ENCODE data around the gene C11orf52. TPM values are rescaled to one million over a fixed set of nuclear protein-coding genes. Genes with fewer than 3 reads are reported as not detected.
A peak's percentile ranks its signal among the peaks of the same experiment; 100 is the strongest.

The C11orf52 gene
- total RNA-seq, 1 experiment from 2014 or later: 4.0 TPM

DNA sequence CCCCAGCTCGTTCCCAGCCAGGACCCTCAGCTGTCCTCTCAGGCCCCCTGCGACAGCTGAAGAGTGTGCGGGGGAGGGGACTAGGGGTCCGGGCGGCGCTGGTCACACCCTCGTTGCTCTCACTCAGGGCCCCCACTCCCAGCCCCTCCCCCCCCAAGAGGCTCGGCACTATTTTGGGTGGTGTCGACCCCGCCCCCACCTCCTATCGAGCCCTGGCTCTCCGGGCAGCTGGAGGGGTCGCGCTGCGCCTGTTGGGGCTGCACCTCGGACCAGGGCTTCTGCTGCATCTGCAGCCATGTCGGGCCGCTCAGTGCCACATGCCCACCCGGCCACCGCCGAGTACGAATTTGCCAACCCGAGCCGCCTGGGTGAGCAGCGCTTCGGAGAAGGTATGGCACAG, 6.2 kb upstream of the C11orf52 start, which contains the start of gene HSPB2:
HSPB2 (plus strand) TSS at position 200 of the 400 bp plus-strand sequence; CDS start at position 296, 96 bp downstream.
- H3K27me3 ChIP-seq (ENCODE audit: insufficient read depth, low read length): no peaks in the 10 kb centered on the region
- no peaks in the 10 kb centered on the region for H4K20me1 ChIP-seq (ENCODE audit: control insufficient read depth, insufficient read depth, insufficient read length)
- no peak within 1 kb of the TSS for H3K56ac ChIP-seq (ENCODE audit: insufficient read length, low read depth, low read length)
- H2BK5ac ChIP-seq (ENCODE audit: insufficient read length, low read length): no peak within 1 kb of the TSS
- no peak within 1 kb of the TSS for H2BK120ac ChIP-seq (ENCODE audit: low read depth, low read length, poor library complexity, severe bottlenecking)
- no peaks in the 10 kb centered on the region for H3K9me3 ChIP-seq (ENCODE audit: control insufficient read depth, low read depth, low read length)
- no peak within 1 kb of the TSS for H2AFZ ChIP-seq (ENCODE audit: low read length)
- H3K4ac ChIP-seq (ENCODE audit: low read depth, low read length): no peak within 1 kb of the TSS
- H3K4me3 Mint-ChIP-seq: no peak within 1 kb of the TSS
- H3K18ac ChIP-seq (ENCODE audit: insufficient read length, low read depth, low read length): peak within 1 kb of the TSS; percentile 65
- no peak within 1 kb of the TSS for H2BK12ac ChIP-seq (ENCODE audit: insufficient read length, low read depth, low read length)
- H3K79me1 ChIP-seq (ENCODE audit: insufficient read depth, low read depth, low read length, poor library complexity, severe bottlenecking): no peaks in the 10 kb centered on the region
- no peak for TF ChIP-seq CTCF (conservative IDR thresholded peaks at IDR 0.05)
- no peak within 1 kb of the TSS for H2BK15ac ChIP-seq (ENCODE audit: low read depth, low read length)
- no peaks in the 10 kb centered on the region for H3K36me3 Mint-ChIP-seq (ENCODE audit: insufficient read depth in 1 of 3, low read depth in 3 of 3)
- DNase-seq: no peak
- H3K79me2 ChIP-seq (ENCODE audit: insufficient read depth, low read length): no peaks in the 10 kb centered on the region
- H3K9ac ChIP-seq (ENCODE audit: extremely low read depth, insufficient read length, low read length): no peak within 1 kb of the TSS
- H3K4me1 Mint-ChIP-seq: peaks cover 21 to 37% of the 10 kb centered on the region in 2 experiments
- no peak within 1 kb of the TSS for H4K91ac ChIP-seq (ENCODE audit: insufficient read length, low read depth, low read length)
- H3K27me3 Mint-ChIP-seq (ENCODE audit: low read depth): no peaks in the 10 kb centered on the region
- H3K23me2 ChIP-seq (ENCODE audit: insufficient read length, low read depth, low read length, poor library complexity, severe bottlenecking): no peaks in the 10 kb centered on the region
- no peak within 1 kb of the TSS for H3K27ac ChIP-seq (ENCODE audit: insufficient read length, low read depth, low read length)
- H2BK20ac ChIP-seq (ENCODE audit: low read depth, low read length, poor library complexity, severe bottlenecking): no peak within 1 kb of the TSS
- H3K4me1 ChIP-seq (ENCODE audit: insufficient read depth, low read length): 0 out of 2 replicates have a peak, but pooled peaks cover 2% of the 10 kb centered on the region
- WGBS (ENCODE audit: extremely low coverage, insufficient read length, low lambda C conversion rate): no CpG with 5 or more reads among the region's 26 CpGs
- no peak within 1 kb of the TSS for H2AK5ac ChIP-seq (ENCODE audit: insufficient read length, low read length)
- no peak within 1 kb of the TSS for H3K23ac ChIP-seq (ENCODE audit: insufficient read length, low read depth, low read length)
- H4K5ac ChIP-seq (ENCODE audit: insufficient read length, low read depth, low read length): no peak within 1 kb of the TSS
- peak within 1 kb of the TSS in 1 of 3 experiments; percentile 93; a peak in 1 of 7 replicates for H3K27ac Mint-ChIP-seq
- no peak within 1 kb of the TSS for H3K14ac ChIP-seq (ENCODE audit: insufficient read depth, low read length)
- H3K4me2 ChIP-seq (ENCODE audit: insufficient read depth, insufficient read length, low read length): no peak within 1 kb of the TSS
- H4K8ac ChIP-seq (replicated peaks; ENCODE audit: insufficient read length, low read depth, low read length): no peak within 1 kb of the TSS
- no peak within 1 kb of the TSS for H3T11ph ChIP-seq (ENCODE audit: low read length)
- H3K9me3 Mint-ChIP-seq: no peaks in the 10 kb centered on the region

Data from H9 (cell line).